Eye (tissue), 1 donor: ENCODE measurements around the gene ARF5.
"Not testable (repeated sequence)": the region's sequence is repeated elsewhere in the genome, so short reads cannot be mapped to it uniquely, and the experiment has no call there.

Source experiments
- DNase-seq: peaks from one replicate; pipeline ENCODE4 v3.0.0-alpha.2; 2015

The ARF5 gene

GRCh38 chr7:127588019-127588696 is at the start of gene ARF5:
Gene ARF5, plus strand, starts transcription at chr7:127588411. Its CDS starts 88 bp downstream, at chr7:127588499.
- peak; percentile 96 for DNase-seq

GRCh38 chr7:127539116-127539515 is 49.1 kb upstream of the ARF5 start:
- no peak for DNase-seq

GRCh38 chr7:127540461-127540860 is 47.8 kb upstream of the ARF5 start:
- DNase-seq: not testable (repeated sequence)

- no peak for DNase-seq
Measured at GRCh38 chr7:127541548-127541947, 46.7 kb upstream of the ARF5 start.

GRCh38 chr7:127546313-127546712 is 41.9 kb upstream of the ARF5 start:
- DNase-seq: no peak

- no peak for DNase-seq
Measured at GRCh38 chr7:127550247-127550646, 38.0 kb upstream of the ARF5 start.

- no peak for DNase-seq
Measured at GRCh38 chr7:127551941-127552340, 36.3 kb upstream of the ARF5 start.

- no peak for DNase-seq
Measured at GRCh38 chr7:127556404-127556803, 31.8 kb upstream of the ARF5 start.

- DNase-seq: no peak
Measured at GRCh38 chr7:127557803-127558202, 30.4 kb upstream of the ARF5 start.

- no peak for DNase-seq
Measured at GRCh38 chr7:127566242-127566641, 22.0 kb upstream of the ARF5 start.

- not testable (repeated sequence) for DNase-seq
Measured at GRCh38 chr7:127568034-127568433, 20.2 kb upstream of the ARF5 start.

- no peak for DNase-seq
Measured at GRCh38 chr7:127571741-127572505, 16.3 kb upstream of the ARF5 start.

- DNase-seq: no peak
Measured at GRCh38 chr7:127578036-127578684, 10.1 kb upstream of the ARF5 start.

- no peak for DNase-seq
Measured at GRCh38 chr7:127578711-127579275, 9.4 kb upstream of the ARF5 start.

GRCh38 chr7:127580612-127581011 is 7.6 kb upstream of the ARF5 start:
- DNase-seq: no peak

GRCh38 chr7:127581716-127582115 is 6.5 kb upstream of the ARF5 start:
- DNase-seq: no peak

GRCh38 chr7:127582361-127582760 is 5.8 kb upstream of the ARF5 start:
- no peak for DNase-seq

GRCh38 chr7:127584648-127585043 is 3.6 kb upstream of the ARF5 start:
- no peak for DNase-seq

- peak; percentile 97 for DNase-seq
Measured at GRCh38 chr7:127585044-127585953, 2.9 kb upstream of the ARF5 start, which contains the start of gene GCC1. Gene GCC1, minus strand, starts transcription at chr7:127585596. Its CDS starts 414 bp downstream, at chr7:127585182.

- peak; percentile 1 for DNase-seq
Measured at GRCh38 chr7:127586346-127586745, 1.9 kb upstream of the ARF5 start.

- no peak for DNase-seq
Measured at GRCh38 chr7:127587663-127588018, 570 bp upstream of the ARF5 start.
